PC-3 (cell line): Measurements from ENCODE around the gene POMT1.

Experiments
- EZH2 ChIP-seq: fragments of 300-600 bp; sonication (generic); IDR thresholded peaks from one replicate; pipeline ENCODE4 v1.6.1; 2017; ENCODE audit warnings: antibody characterized with exemption, mild to moderate bottlenecking, low read length; ENCODE audit not compliant: unreplicated experiment
- EZH2phosphoT487 ChIP-seq: fragments of 300-600 bp; sonication (generic); IDR thresholded peaks from 2 replicates; pipeline ENCODE4 v1.6.1; 2018; ENCODE audit warnings: mild to moderate bottlenecking, antibody characterized with exemption, low read length, borderline replicate concordance
- TF ChIP-seq, protein P1 (sequence below): fragments of 300-600 bp; sonication (generic); conservative IDR thresholded peaks from 2 replicates; pipeline ENCODE4 v1.5.1; 2017; ENCODE audit warnings: antibody characterized with exemption, low read depth, mild to moderate bottlenecking, low read length

DNA sequence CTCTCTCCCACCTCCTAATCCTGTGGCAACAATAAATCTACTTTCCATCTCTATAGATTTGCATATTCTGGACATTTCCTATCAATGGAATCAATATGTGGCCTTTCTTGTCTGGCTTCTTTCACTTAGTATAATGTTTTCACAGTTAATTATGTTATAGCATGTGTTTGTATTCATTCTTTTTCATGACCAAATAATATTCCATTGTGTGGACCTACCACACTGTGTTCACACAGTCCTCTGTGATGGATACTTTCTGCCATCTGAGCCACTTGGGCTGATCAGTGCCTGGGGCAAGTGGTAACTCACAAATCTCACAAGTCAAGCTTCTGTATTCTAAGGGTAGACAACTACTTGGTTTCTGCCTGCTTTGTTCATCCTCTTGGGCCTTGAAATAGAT lies 48.7 kb upstream of the POMT1 start:
- TF ChIP-seq, protein P1, sequence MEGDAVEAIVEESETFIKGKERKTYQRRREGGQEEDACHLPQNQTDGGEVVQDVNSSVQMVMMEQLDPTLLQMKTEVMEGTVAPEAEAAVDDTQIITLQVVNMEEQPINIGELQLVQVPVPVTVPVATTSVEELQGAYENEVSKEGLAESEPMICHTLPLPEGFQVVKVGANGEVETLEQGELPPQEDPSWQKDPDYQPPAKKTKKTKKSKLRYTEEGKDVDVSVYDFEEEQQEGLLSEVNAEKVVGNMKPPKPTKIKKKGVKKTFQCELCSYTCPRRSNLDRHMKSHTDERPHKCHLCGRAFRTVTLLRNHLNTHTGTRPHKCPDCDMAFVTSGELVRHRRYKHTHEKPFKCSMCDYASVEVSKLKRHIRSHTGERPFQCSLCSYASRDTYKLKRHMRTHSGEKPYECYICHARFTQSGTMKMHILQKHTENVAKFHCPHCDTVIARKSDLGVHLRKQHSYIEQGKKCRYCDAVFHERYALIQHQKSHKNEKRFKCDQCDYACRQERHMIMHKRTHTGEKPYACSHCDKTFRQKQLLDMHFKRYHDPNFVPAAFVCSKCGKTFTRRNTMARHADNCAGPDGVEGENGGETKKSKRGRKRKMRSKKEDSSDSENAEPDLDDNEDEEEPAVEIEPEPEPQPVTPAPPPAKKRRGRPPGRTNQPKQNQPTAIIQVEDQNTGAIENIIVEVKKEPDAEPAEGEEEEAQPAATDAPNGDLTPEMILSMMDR = no peak
- TF ChIP-seq EZH2 = no peak
- no peak for TF ChIP-seq EZH2phosphoT487
